GM12891 (cell line): ENCODE results near the gene ATP2B2.

ENCODE experiments used
- DNase-seq: peaks from one replicate; pipeline ENCODE4 v3.0.0; 2011; ENCODE audit warnings: low spot score; ENCODE audit not compliant: insufficient read length
- FAIRE-seq: peaks from 2 replicates; lab custom pipeline; 2011; peaks lifted over from hg19 to GRCh38; lab: Jason Lieb, UNC
- PAX5 ChIP-seq: IDR thresholded peaks from 2 replicates; pipeline ENCODE4 v1.6.1; 2011; ENCODE audit warnings: low read length, moderate library complexity, mild to moderate bottlenecking; ENCODE audit not compliant: insufficient read depth, severe bottlenecking
- POLR2A ChIP-seq: IDR thresholded peaks from 2 replicates; pipeline ENCODE4 v1.6.1; 2011; ENCODE audit warnings: low read depth, low read length, control low read depth
- POLR2AphosphoS5 ChIP-seq: IDR thresholded peaks from 2 replicates; pipeline ENCODE4 v1.6.1; 2011; ENCODE audit warnings: low read depth, low read length, control low read depth
- POU2F2 ChIP-seq: IDR thresholded peaks from 2 replicates; pipeline ENCODE4 v1.6.1; 2011; ENCODE audit warnings: low read depth, mild to moderate bottlenecking, control low read depth, low read length, moderate library complexity
- SPI1 ChIP-seq: IDR thresholded peaks from 2 replicates; pipeline ENCODE4 v1.6.1; 2011; ENCODE audit warnings: low read depth, low read length, control low read depth
- TAF1 ChIP-seq: IDR thresholded peaks from 2 replicates; pipeline ENCODE4 v1.6.1; 2011; ENCODE audit warnings: low read depth, low read length, control low read depth

The ATP2B2 gene

GRCh38 chr3:10400050-10400748 is 105.2 kb downstream of the ATP2B2 start:
- DNase-seq, result no peak
- no peak for TF ChIP-seq POLR2A
- TF ChIP-seq POU2F2, result no peak
- no peak for TF ChIP-seq TAF1
- FAIRE-seq, result no peak

- TF ChIP-seq PAX5 (no peak), POU2F2 (no peak), POLR2AphosphoS5 (no peak), POLR2A (no peak), SPI1 (no peak)
- no peak for DNase-seq
- FAIRE-seq, result no peak
Measured at GRCh38 chr3:10399634-10400033, 105.8 kb downstream of the ATP2B2 start.

- TF ChIP-seq POLR2A, result no peak
- no peak for TF ChIP-seq PAX5
- no peak for TF ChIP-seq POU2F2
- no peak for TF ChIP-seq POLR2AphosphoS5
- TF ChIP-seq TAF1, result no peak
- no peak for TF ChIP-seq SPI1
- DNase-seq (no peak), FAIRE-seq (no peak)
Measured at GRCh38 chr3:10398341-10398740, 107.0 kb downstream of the ATP2B2 start.

GRCh38 chr3:10397879-10398278 is 107.5 kb downstream of the ATP2B2 start:
- DNase-seq (no peak), FAIRE-seq (no peak)
- TF ChIP-seq POU2F2 (no peak), SPI1 (no peak), POLR2AphosphoS5 (no peak), TAF1 (no peak), PAX5 (no peak), POLR2A (no peak)

- no peak for TF ChIP-seq PAX5
- TF ChIP-seq SPI1, result no peak
- no peak for TF ChIP-seq TAF1
- no peak for TF ChIP-seq POU2F2
- TF ChIP-seq POLR2AphosphoS5, result no peak
- TF ChIP-seq POLR2A, result no peak
- DNase-seq, result no peak
- no peak for FAIRE-seq
Measured at GRCh38 chr3:10396931-10397330, 108.5 kb downstream of the ATP2B2 start.

- FAIRE-seq (no peak), DNase-seq (no peak)
- no peak for TF ChIP-seq PAX5
- TF ChIP-seq SPI1, result no peak
- TF ChIP-seq POU2F2, result no peak
- no peak for TF ChIP-seq TAF1
- no peak for TF ChIP-seq POLR2AphosphoS5
- TF ChIP-seq POLR2A, result no peak
Measured at GRCh38 chr3:10396083-10396482, 109.3 kb downstream of the ATP2B2 start.

- no peak for FAIRE-seq
Measured at GRCh38 chr3:10395671-10396070, 109.7 kb downstream of the ATP2B2 start.

GRCh38 chr3:10395196-10395595 is 110.2 kb downstream of the ATP2B2 start:
- DNase-seq, result no peak
- TF ChIP-seq TAF1, result no peak
- FAIRE-seq, result no peak

More at GRCh38 chr3:10395671-10396070, 109.7 kb downstream of the ATP2B2 start:
- no peak for TF ChIP-seq POLR2A
- no peak for TF ChIP-seq PAX5
- TF ChIP-seq SPI1, result no peak
- no peak for TF ChIP-seq POLR2AphosphoS5
- no peak for TF ChIP-seq POU2F2
- no peak for TF ChIP-seq TAF1
- DNase-seq, result no peak

GRCh38 chr3:10394491-10395025 is 110.8 kb downstream of the ATP2B2 start:
- FAIRE-seq, result no peak
- no peak for DNase-seq
- no peak for TF ChIP-seq POLR2A
- no peak for TF ChIP-seq SPI1
- no peak for TF ChIP-seq PAX5
- TF ChIP-seq TAF1, result no peak
- no peak for TF ChIP-seq POLR2AphosphoS5
- no peak for TF ChIP-seq POU2F2

- no peak for FAIRE-seq
- TF ChIP-seq TAF1, result no peak
- no peak for TF ChIP-seq PAX5
- no peak for TF ChIP-seq SPI1
- TF ChIP-seq POLR2A, result no peak
- TF ChIP-seq POLR2AphosphoS5, result no peak
- no peak for TF ChIP-seq POU2F2
- DNase-seq, result no peak
Measured at GRCh38 chr3:10393514-10393913, 111.9 kb downstream of the ATP2B2 start.
